K562 (cell line): ENCODE results near the gene ZNF384. TPM values are rescaled to one million over a fixed set of nuclear protein-coding genes. Genes with fewer than 3 reads are reported as not detected.

Experiments
- REST ChIP-seq, 2 experiments: fragments of 450-650 bp; formaldehyde crosslinking in 1 of 2; IDR thresholded peaks; 2 replicates each; pipeline versions ENCODE4 v1.4.0 to v1.6.1; 2014 to 2020; ENCODE audit warnings: mild to moderate bottlenecking in 2 of 2, borderline replicate concordance in 1 of 2, low read depth in 1 of 2
- polyA plus RNA-seq, 8 experiments: library from polyadenylated mRNA; depleted of rRNA in 4 of 8; stranded (reverse) in 5 of 8; unstranded in 3 of 8; fragments of >200 nt; fragmentation: Nextera tagmentation in 2 of 8; fragmentation: Illumina TruSeq in 1 of 8; extraction: Ambion mirVana in 2 of 8; extraction: Trizol in 1 of 8; gene quantifications; 2 replicates each; pipeline versions ENCODE4 v1.2.1 to v1.2.3, GENCODE V29; 2011 to 2014; ENCODE audit warnings: inconsistent platforms in 1 of 8, missing spikeins in 1 of 8
- total RNA-seq, 7 experiments: library from RNA; depleted of rRNA in 6 of 7; stranded (reverse); fragments of >200 nt in 6 of 7; fragmentation: Illumina TruSeq in 2 of 7; extraction: Trizol in 2 of 7; gene quantifications; 2 replicates each; pipeline versions ENCODE4 v1.2.1 to v1.2.3, GENCODE V29; 2011 to 2021; ENCODE audit warnings: low replicate concordance in 1 of 7

ZNF384 gene
- total and polyA plus RNA-seq, 9 of the 15 experiments (the other 6 are each of a cell fraction or from before 2014, with no cell fraction given) = 0.36 to 64.8 (median 21.3) TPM

- peak; percentile 66; the same call in 1 of the 2 replicates for TF ChIP-seq REST (IDR thresholded peaks at IDR 0.05; ENCODE audit: borderline replicate concordance)
- no peak for TF ChIP-seq REST (CRISPR knock-in tag; IDR thresholded peaks at IDR 0.05; ENCODE audit: low read depth)
Observed at GRCh38 chr12:6697584-6698351, 8.6 kb upstream of the ZNF384 start (continued).
